ENCODE measurements around the gene BNIP3.

BNIP3 gene

DNA sequence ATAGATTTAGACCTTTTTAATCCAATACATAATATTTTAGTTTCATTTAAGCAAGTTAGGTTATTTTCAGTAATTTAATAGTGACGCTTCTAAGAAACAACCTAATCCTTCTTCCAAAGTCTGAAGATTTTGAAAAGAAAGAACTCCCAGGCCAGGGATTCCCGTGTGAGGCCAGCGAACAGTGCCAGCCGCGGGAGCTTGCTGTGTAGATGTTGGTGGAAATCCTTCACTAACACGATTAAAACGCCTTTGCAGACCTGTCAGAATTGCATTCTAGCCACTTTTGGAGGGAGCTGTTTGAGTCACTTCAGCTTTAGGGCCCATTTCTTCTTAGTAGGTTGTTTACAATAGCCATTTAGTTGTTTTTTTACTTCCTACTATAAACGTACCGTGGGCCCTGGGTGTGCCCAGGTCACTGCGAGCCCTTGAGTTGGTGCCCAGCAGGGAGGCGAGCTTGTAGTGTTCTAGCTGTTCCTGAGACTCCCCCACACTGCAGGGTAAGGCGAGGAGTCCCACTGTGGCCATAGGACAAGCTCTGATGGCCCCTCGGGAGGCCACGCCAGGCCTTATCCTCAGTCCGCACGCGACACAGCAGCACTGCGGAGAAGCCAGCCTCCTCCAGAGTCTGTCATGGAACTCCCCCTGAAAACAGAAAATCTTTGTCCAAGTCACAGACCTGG lies 48.6 kb downstream of the BNIP3 start:
- Mint-ChIP-seq H3K4me1 (peaks cover 26% of the 10 kb centered on the region), H3K36me3 (ENCODE audit: low read depth) (peaks cover 34% of the 10 kb centered on the region), H3K9me3 (no peaks in the 10 kb centered on the region), H3K27me3 (ENCODE audit: low read depth) (no peaks in the 10 kb centered on the region), H3K27ac (peak overlapping the region in 2 of 3 experiments; percentile 64 to 80), H3K4me3 (no peak overlapping the region)
- TF ChIP-seq, protein P1, sequence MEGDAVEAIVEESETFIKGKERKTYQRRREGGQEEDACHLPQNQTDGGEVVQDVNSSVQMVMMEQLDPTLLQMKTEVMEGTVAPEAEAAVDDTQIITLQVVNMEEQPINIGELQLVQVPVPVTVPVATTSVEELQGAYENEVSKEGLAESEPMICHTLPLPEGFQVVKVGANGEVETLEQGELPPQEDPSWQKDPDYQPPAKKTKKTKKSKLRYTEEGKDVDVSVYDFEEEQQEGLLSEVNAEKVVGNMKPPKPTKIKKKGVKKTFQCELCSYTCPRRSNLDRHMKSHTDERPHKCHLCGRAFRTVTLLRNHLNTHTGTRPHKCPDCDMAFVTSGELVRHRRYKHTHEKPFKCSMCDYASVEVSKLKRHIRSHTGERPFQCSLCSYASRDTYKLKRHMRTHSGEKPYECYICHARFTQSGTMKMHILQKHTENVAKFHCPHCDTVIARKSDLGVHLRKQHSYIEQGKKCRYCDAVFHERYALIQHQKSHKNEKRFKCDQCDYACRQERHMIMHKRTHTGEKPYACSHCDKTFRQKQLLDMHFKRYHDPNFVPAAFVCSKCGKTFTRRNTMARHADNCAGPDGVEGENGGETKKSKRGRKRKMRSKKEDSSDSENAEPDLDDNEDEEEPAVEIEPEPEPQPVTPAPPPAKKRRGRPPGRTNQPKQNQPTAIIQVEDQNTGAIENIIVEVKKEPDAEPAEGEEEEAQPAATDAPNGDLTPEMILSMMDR (IDR thresholded peaks at IDR 0.05; ENCODE audit: unreplicated experiment in 3 of 3), result no peak

DNA sequence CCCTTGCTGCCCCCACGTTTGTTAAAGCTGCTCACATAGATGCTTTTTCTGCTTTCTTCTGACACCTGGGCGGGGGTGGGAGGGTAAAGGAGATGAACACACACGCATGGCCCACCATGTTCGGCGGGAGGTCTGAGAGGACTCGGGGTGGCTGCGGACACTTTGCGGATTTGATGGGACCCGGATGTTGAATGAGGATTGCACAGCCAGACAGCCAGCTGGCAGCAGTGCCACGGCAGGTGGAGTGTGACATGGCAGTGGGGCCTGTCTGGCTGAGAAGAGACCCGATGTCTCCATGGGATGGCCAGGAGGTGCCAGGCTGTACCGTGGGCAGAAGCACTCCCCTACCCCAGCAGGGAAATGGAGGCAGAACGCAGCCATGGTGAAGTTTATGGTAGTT lies 49.7 kb downstream of the BNIP3 start:
- Mint-ChIP-seq H3K9me3 (no peaks in the 10 kb centered on the region), H3K36me3 (ENCODE audit: low read depth) (peaks cover 34% of the 10 kb centered on the region), H3K4me1 (peaks cover 26% of the 10 kb centered on the region), H3K27ac (no peak overlapping the region), H3K27me3 (ENCODE audit: low read depth) (no peaks in the 10 kb centered on the region), H3K4me3 (no peak overlapping the region)
- TF ChIP-seq, protein P1 (IDR thresholded peaks at IDR 0.05; ENCODE audit: unreplicated experiment in 3 of 3), result no peak

DNA sequence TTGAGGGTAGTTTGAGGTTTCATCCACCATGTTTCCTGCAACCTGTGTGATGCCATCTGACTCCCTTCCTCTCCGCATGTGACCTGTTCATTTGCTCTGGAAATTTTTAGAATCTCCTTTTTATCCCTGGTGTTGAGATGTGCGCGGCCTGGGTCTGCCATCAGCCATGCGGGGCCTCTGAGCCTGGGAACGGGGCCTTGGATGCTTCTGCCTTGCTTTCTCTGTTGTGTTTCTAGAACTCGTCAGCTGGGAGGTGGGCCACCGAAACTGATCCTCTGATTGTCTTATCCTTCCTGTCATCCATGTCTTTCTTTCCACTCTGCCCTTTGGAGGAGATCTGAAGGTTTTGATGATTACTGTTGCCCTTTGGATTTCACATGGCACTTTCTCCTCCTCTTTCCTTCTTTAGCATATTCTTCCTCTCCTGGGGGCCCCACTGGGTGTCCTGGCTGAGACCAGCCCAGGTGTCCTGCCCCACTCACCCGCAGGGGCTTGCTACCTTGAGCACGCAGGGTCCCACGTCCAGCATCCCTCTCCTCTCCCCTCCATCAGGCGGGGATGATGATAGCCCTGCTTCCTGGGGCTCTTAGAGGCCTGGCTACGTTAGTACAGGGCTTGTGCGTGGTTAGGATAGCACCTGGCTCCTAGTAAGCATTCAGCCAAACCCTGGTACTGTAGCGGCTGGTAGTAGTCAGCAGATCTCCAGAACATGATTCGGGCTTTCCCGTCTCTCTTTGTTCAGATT lies 51.0 kb downstream of the BNIP3 start:
- Mint-ChIP-seq H3K36me3 (ENCODE audit: low read depth) (peaks cover 44% of the 10 kb centered on the region), H3K4me3 (no peak overlapping the region), H3K27me3 (ENCODE audit: low read depth) (no peaks in the 10 kb centered on the region), H3K4me1 (peaks cover 26% of the 10 kb centered on the region), H3K9me3 (peaks cover 4% of the 10 kb centered on the region), H3K27ac (no peak overlapping the region)
- TF ChIP-seq, protein P1 (IDR thresholded peaks at IDR 0.05; ENCODE audit: unreplicated experiment in 3 of 3), result no peak

DNA sequence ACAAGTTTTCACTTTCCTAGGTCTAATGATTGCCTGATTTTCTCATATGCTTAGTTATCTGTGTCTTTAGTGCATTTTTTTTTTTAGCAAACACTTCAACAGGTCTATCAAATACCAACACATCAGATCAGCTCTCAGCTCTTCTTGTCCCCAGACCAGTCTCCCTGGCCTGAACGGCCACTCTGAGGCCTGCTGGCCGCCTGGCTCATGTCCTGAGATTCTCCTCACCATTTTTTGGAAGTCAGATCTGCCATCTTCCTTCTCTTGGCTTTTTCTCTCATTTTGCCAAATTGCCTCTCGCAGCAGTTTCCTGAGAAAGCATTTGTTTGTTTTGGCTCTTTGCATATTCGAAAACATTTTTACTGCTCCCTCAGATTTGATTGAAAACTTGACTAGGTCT lies 51.6 kb downstream of the BNIP3 start:
- H3K9me3 Mint-ChIP-seq, result peaks cover 8% of the 10 kb centered on the region
- H3K4me3 Mint-ChIP-seq, result no peak overlapping the region
- no peaks in the 10 kb centered on the region for H3K27me3 Mint-ChIP-seq (ENCODE audit: low read depth)
- TF ChIP-seq, protein P1 (IDR thresholded peaks at IDR 0.05; ENCODE audit: unreplicated experiment in 3 of 3), result no peak
- peaks cover 50% of the 10 kb centered on the region for H3K36me3 Mint-ChIP-seq (ENCODE audit: low read depth)
- peaks cover 26% of the 10 kb centered on the region for H3K4me1 Mint-ChIP-seq
- peak overlapping the region; percentile 28 to 48 (median 39) for H3K27ac Mint-ChIP-seq

DNA sequence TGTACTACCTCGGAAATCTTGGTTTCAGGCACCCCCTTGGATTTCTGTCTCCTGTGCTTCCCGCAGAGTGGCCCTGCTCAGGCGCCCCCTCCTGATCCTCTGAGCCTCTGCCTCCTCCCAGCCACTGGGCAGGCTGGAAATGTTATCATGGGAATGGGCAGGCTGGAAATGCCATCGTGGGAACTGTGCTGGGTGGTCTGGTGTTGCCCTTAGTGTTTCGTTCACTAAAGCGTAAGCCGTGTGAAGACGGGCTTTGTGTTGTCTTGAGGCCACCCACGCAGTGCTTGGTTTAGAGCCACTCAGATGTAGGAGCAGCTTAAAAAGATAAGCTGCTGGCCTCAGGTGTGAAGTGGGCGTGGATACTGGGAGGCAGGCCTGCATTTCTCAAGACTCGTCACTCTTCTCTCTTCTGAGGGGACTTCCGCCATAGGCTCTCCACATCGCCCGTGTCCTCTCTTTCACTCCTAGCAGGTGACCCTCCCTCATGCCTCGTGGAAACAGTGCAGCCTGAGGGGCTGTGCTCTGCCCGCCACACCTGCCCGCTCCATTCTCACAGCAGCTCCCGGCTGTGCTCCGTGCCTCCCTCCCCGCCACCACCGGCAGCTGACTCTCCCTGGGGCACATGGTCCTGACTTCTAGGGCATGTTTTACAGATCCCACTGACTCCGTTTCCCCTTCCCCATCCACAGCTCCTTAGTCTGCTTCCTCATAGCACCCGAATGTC lies 52.4 kb downstream of the BNIP3 start:
- Mint-ChIP-seq H3K9me3 (peaks cover 11% of the 10 kb centered on the region), H3K36me3 (ENCODE audit: low read depth) (peaks cover 48% of the 10 kb centered on the region), H3K27ac (peak overlapping the region; percentile 48 to 75 (median 70)), H3K27me3 (ENCODE audit: low read depth) (no peaks in the 10 kb centered on the region), H3K4me3 (no peak overlapping the region), H3K4me1 (peaks cover 26% of the 10 kb centered on the region)
- TF ChIP-seq, protein P1 (IDR thresholded peaks at IDR 0.05; ENCODE audit: unreplicated experiment in 3 of 3), result no peak
